Activated naive CD4-positive, alpha-beta T cell treated with anti-CD3 and anti-CD28 coated beads for 36 hours (primary cell): ENCODE measurements around the gene WNT11. TPM values are rescaled to one million over a fixed set of nuclear protein-coding genes. Genes with fewer than 3 reads are reported as not detected.

ENCODE experiments used
- CTCF ChIA-PET: fragments of 350-600 bp; sonication (Branson Sonifier 250); formaldehyde crosslinking; loops from one replicate; lab custom pipeline; 2021; ENCODE audit warnings: antibody characterized with exemption; lab: Charles Lee
- DNase-seq: peaks from one replicate; pipeline ENCODE4 v3.0.0-alpha.2; 2020
- H3K27ac Mint-ChIP-seq: one replicate; pipeline ENCODE4 v1.8.0; 2021; ENCODE audit warnings: mild to moderate bottlenecking, mixed read lengths
- H3K27me3 Mint-ChIP-seq: one replicate; pipeline ENCODE4 v1.8.0; 2021; ENCODE audit warnings: low read depth, mixed read lengths
- H3K36me3 Mint-ChIP-seq: one replicate; pipeline ENCODE4 v1.8.0; 2021; ENCODE audit warnings: low read depth, mixed read lengths
- H3K4me1 Mint-ChIP-seq: one replicate; pipeline ENCODE4 v1.8.0; 2021; ENCODE audit warnings: low read depth, mixed read lengths
- H3K4me3 Mint-ChIP-seq: one replicate; pipeline ENCODE4 v1.8.0; 2021; ENCODE audit warnings: mild to moderate bottlenecking, moderate library complexity, mixed read lengths
- H3K9me3 Mint-ChIP-seq: one replicate; pipeline ENCODE4 v1.8.0; 2021; ENCODE audit warnings: mixed read lengths
- intact Hi-C: fragments of 100-400 bp; cut with micrococcal nuclease; formaldehyde crosslinking; loops from one replicate; pipeline ENCODE4 v1.15.1; 2023
- total RNA-seq, 2 experiments: library from RNA; stranded (reverse); gene quantifications; one replicate each; pipeline ENCODE4 v1.2.3, GENCODE V29; 2021

Gene WNT11
- total RNA-seq, 2 experiments from 2014 or later: not detected

DNA sequence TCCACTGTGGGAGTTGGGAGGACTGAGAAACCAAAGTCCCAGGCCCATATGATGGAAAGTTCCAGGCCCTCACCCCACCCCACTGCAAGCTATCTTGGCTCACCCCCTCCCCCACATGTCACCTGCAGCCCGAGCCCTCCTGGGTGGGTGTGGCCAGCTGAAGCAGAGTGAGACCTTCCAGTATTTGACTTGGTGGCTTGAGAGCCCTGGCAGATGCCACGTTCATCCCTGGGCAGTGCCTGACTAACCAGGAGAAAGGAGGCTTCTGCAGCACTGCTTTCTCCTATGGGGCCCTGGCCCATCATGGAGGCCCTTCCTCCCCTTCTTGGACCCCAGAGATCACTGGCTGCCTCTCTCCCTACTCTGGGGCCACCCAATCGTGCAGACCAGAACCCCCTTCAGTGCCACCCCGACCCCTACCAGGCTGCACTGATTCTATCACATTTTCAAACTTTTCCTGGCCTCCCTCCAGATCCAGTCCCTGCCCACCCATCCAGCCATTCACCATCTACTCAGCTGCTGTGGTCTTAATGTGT lies 38.1 kb upstream of the WNT11 start:
- CTCF ChIA-PET: no interaction called here

DNA sequence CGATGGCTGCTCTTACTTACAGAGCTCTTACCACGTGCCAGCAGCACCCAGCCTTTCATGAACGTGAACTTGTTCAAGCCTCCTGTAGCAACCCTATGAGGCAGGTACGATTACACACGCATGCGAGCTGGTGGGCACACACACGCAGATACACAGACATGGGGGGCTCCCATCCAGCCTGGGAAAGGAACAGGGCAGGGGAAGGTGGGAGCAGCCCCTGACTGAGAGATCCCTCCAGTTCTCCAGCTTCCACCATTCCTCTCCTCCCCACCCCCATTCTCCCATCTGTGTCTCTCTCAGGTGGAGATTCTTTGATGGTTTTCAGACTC lies 37.6 kb upstream of the WNT11 start:
- intact Hi-C loops: no loop called here

More for the DNA sequence above, 38.1 kb upstream of the WNT11 start:
- Mint-ChIP-seq H3K36me3 (no peaks in the 10 kb centered on the region), H3K4me3 (no peak overlapping the region), H3K9me3 (no peaks in the 10 kb centered on the region), H3K27ac (no peak overlapping the region), H3K4me1 (no peaks in the 10 kb centered on the region), H3K27me3 (no peaks in the 10 kb centered on the region)
- intact Hi-C loops: no loop called here
- no peak for DNase-seq

DNA sequence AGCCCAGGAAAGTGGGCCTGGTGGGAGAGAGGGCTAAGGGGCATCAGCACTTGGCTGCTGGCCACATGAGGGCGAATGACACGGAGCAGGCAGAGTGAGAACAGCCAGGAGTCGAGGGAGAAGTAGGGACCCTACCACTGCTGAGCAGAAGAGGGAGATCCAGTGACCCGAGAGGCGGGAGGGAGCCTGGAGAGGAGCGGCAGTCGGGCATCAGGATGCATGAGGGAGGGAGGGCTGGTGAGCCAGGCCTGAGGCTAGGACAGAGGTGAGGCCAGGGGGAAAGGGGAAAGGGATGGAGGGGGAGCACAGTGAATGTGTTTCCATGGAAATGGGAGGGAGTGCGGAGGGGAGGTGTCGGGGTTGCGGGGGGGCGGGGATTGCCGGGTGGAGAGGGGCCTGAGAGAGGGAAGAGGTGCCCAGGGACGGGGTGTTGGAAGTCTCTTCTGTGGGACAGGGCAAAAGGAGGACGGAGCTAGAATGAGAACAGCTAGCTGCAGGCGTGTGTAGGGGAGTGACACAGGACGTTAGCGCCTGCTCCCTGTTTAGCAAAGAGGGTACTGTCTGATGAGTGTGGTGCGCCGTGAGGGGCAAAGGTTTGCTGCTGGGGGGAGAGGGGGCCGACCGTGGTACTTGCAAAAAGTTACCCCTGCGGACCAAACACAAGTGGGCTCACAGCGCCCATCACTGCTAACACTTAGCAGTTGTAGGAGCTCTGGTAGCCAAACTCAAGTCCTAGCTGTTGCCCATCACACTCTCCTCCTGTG lies 37.1 kb upstream of the WNT11 start:
- Mint-ChIP-seq H3K9me3 (no peaks in the 10 kb centered on the region), H3K27me3 (no peaks in the 10 kb centered on the region), H3K27ac (no peak overlapping the region), H3K36me3 (no peaks in the 10 kb centered on the region), H3K4me1 (no peaks in the 10 kb centered on the region), H3K4me3 (no peak overlapping the region)
- intact Hi-C loops: no loop called here
- DNase-seq: no peak
- CTCF ChIA-PET: no interaction called here

More for the DNA sequence above, 37.6 kb upstream of the WNT11 start:
- H3K4me3 Mint-ChIP-seq: no peak overlapping the region
- H3K27ac Mint-ChIP-seq: no peak overlapping the region
- CTCF ChIA-PET: no interaction called here
- H3K36me3 Mint-ChIP-seq: no peaks in the 10 kb centered on the region
- H3K4me1 Mint-ChIP-seq: no peaks in the 10 kb centered on the region
- no peaks in the 10 kb centered on the region for H3K9me3 Mint-ChIP-seq
- DNase-seq: no peak
- H3K27me3 Mint-ChIP-seq: no peaks in the 10 kb centered on the region

DNA sequence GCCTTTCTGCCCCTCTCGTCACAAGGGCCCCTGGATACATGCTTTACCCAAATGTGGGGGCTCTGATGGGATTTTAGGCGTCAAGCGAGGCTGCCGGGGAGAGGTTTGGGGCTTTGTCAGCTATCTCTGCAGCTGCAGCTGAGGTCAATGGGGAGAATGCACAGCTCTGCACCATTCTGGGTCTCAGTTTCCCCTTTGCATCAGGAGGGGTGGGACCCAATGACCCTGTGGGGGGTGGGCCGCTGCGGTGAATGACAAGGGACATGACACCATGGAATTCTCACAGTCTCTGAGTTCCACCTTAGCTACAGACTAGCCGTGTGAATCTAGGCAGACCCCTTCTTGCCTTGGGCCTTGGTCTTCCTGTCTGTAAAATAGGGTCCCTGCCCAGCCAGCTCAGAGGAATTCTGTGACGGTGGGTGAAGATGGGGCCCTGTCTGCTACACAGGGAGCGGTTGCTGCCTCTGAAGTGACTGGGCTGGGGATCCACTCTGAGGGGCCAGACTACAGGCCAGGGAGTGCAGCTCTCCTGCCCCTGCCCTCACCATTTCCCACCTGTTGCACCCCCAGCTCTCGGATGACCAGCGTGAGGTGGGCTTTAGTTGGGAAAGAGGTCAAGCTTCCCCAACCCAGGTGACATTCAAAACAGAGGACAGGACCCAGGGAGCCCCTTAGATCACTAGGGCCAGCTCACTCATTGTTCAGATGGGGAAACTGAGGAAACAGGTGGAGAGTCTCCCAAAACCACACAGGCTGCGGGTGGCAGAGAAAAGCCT lies 35.9 kb upstream of the WNT11 start:
- H3K4me3 Mint-ChIP-seq: no peak overlapping the region
- no peak for DNase-seq
- no peak overlapping the region for H3K27ac Mint-ChIP-seq
- intact Hi-C loops: no loop called here
- no peaks in the 10 kb centered on the region for H3K4me1 Mint-ChIP-seq
- no peaks in the 10 kb centered on the region for H3K36me3 Mint-ChIP-seq
- CTCF ChIA-PET: no interaction called here
- H3K9me3 Mint-ChIP-seq: no peaks in the 10 kb centered on the region
- no peaks in the 10 kb centered on the region for H3K27me3 Mint-ChIP-seq

DNA sequence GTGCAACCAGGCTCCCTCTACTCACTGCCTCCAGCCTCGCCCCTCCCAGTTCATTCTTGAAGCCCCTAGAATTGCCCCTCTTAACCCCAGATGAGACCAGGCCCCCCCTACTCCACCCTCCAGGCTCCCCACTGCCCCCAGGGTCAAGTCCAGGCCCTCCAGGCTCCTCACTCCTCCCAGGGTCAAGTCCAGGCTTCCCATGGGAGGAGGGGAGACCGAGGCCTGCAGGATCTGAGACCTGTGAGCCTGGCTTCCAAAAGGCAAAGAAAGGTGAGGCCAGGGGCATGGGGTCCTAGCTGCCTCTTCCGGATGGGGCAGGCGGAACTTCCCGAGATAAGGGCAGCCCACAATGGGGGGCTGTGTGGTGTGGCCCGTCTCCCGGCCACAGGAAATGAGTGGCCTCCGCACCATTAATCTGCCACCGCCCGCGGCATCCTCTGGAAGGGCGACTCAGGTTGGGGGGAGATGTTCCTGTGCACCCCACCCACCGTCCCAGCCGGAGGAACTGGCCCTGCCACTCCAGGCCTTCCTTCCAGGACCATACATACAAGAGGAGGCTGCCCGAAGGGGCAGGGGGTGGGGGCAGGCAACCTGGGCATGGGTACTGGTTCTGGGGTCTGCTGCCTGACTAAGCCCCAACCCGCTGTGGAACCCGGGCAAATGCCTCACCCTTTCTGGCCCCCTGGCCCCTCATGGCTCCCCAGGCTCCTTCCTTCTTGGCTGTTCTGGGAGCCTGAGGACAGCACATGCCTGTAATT lies 35.1 kb upstream of the WNT11 start:
- CTCF ChIA-PET: interaction anchor here (1.5 kb wide), 1 partner anchor 33 kb away, joined by 7 read pairs; no protein-coding TSS in a partner anchor
- Mint-ChIP-seq H3K9me3 (no peaks in the 10 kb centered on the region), H3K4me1 (peaks cover 2% of the 10 kb centered on the region), H3K4me3 (no peak overlapping the region), H3K27ac (no peak overlapping the region), H3K27me3 (no peaks in the 10 kb centered on the region), H3K36me3 (no peaks in the 10 kb centered on the region)
- intact Hi-C loops: no loop called here
- no peak for DNase-seq

DNA sequence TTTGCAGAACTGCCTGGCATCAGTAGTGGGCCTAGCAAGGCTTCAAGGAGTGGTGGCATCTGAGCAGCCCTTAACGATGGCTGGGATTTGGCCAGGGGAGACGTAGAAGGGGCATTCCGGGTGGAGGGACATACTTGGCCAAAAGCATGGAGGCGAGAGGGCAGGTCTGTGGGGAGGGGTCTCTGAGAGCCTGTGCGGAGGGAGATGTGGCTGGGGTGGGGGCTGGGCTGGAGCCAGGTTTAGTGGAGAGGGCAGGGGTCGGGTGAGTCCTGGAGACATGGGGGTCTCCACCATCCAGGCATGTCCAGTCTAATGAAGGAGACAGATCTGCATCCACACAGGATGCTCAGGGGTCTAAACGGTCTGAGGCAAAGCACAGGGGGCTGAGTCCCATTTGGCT lies 34.4 kb upstream of the WNT11 start:
- DNase-seq: no peak
- Mint-ChIP-seq H3K27ac (no peak overlapping the region), H3K4me3 (no peak overlapping the region), H3K36me3 (no peaks in the 10 kb centered on the region), H3K27me3 (no peaks in the 10 kb centered on the region), H3K4me1 (peaks cover 9% of the 10 kb centered on the region), H3K9me3 (no peaks in the 10 kb centered on the region)
- intact Hi-C loops: no loop called here
- CTCF ChIA-PET: interaction anchor here (1.5 kb wide), 1 partner anchor 33 kb away, joined by 7 read pairs; no protein-coding TSS in a partner anchor

DNA sequence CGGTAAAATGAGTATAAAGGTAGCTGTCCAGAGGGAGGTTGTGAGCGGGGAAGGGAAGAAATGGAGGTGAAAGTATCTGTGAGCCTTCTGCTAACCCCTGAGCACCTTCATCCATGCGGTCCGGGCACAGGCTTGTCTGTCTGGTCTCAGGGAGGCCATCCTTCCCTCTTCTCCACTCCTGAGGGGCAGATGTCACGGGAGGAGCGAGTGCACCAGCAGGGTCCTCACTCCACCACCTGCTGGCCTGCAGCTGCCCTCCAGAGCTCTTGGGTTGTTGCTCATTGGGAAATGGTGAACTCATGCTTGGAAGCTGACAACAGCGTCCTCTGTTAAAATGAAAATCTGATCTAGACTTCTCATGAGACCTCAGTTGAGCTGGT lies 33.8 kb upstream of the WNT11 start:
- Mint-ChIP-seq H3K9me3 (no peaks in the 10 kb centered on the region), H3K4me3 (no peak overlapping the region), H3K36me3 (peaks cover 3% of the 10 kb centered on the region), H3K4me1 (peaks cover 12% of the 10 kb centered on the region), H3K27ac (no peak overlapping the region), H3K27me3 (peaks cover 3% of the 10 kb centered on the region)
- no peak for DNase-seq
- intact Hi-C loops: no loop called here
- CTCF ChIA-PET: interaction anchor here (1.5 kb wide), 1 partner anchor 32 kb away, joined by 7 read pairs; no protein-coding TSS in a partner anchor

DNA sequence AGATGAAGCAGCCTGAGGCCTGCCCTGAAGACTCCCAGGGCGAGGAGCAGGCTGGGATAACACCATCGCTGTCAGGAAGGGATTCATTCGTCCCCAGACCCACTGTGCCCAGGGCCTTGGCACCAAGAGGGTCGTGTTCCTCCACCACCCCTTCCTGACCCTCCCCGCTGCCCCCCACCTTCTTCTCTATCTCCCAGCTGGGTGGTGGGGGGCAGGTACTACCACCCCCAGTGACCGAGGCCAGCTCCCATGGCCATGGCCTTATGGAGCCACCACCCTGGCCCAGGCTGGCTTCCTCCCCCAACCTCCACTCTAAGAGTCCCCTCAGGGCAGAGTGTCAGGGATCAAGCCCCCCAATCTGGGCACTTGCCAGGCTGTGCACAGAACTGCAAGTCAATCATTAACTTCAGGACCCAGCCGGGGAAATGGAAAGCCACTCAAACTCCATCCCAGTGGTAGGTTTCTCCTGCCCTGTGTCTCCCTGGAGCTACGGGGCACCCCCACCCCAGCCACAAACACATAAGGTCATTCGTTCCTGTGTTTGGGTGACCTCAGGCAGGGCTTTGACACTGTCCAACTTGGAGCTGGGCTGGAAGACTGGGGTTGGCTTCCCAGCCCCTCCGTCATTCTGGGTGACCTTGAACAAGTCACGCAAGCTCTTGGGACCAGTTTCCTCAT lies 33.3 kb upstream of the WNT11 start:
- CTCF ChIA-PET: no interaction called here
- Mint-ChIP-seq H3K4me3 (no peak overlapping the region), H3K27ac (no peak overlapping the region)

DNA sequence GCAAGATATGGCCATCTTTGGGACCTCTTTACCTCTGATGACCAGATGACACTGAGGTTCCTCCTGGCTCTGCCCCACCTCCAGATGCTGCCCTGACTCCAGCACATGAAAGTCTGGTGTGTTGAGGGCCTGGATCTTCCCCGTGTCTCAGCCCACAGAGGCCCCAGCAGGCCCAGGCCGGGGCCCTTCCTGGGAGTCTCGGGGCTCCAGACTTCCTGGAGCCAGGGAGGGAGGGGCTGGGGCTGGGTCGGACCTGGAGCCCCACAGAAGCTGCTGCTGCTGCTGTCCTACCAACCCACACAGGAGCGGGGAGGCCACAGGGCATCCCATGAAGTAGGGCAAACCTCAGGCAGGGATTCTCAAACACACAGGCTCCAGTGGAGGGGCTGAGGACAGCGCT lies 32.2 kb upstream of the WNT11 start:
- Mint-ChIP-seq H3K4me1 (peaks cover 19% of the 10 kb centered on the region), H3K4me3 (no peak overlapping the region), H3K36me3 (peaks cover 3% of the 10 kb centered on the region), H3K9me3 (no peaks in the 10 kb centered on the region), H3K27ac (no peak overlapping the region), H3K27me3 (peaks cover 3% of the 10 kb centered on the region)
- intact Hi-C loops: loop anchor here (5.0 to 10.0 kb wide), 2 partner anchors 626 to 809 kb away; partner anchors contain the start of gene ACER3
- DNase-seq: no peak
- CTCF ChIA-PET: interaction anchor here (1.1 kb wide), 1 partner anchor 30 kb away, joined by 3 read pairs; no protein-coding TSS in a partner anchor

More for the DNA sequence above, 33.3 kb upstream of the WNT11 start:
- H3K4me1 Mint-ChIP-seq: peaks cover 12% of the 10 kb centered on the region
- H3K27me3 Mint-ChIP-seq: peaks cover 3% of the 10 kb centered on the region
- no peaks in the 10 kb centered on the region for H3K9me3 Mint-ChIP-seq
- intact Hi-C loops: loop anchor here (5.0 to 10.0 kb wide), 2 partner anchors 625 to 808 kb away; partner anchors contain the start of gene ACER3
- H3K36me3 Mint-ChIP-seq: peaks cover 3% of the 10 kb centered on the region
- DNase-seq: no peak

DNA sequence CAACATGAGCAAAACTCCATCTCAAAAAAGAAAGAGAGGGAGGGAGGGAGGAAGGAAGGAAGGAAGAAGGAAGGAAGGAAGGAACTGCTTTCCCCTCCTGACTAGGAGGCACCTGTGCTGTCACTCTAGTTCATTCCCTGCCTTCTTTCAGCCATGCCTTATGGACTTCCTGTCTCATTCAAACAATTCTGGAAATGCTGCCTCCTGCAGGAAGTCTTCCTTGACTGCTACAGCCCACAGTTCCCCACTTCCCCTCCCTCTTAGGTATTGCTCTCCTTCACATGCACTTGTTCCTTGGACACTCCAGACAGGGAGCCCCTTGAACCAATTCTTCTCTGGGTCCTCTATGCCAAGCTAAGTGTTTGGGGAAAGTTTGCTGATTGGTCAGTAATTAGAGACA lies 31.6 kb upstream of the WNT11 start:
- Mint-ChIP-seq H3K4me3 (no peak overlapping the region), H3K9me3 (no peaks in the 10 kb centered on the region), H3K27me3 (peaks cover 3% of the 10 kb centered on the region), H3K27ac (no peak overlapping the region), H3K36me3 (peaks cover 3% of the 10 kb centered on the region), H3K4me1 (peaks cover 25% of the 10 kb centered on the region)
- DNase-seq: no peak
- CTCF ChIA-PET: interaction anchor here (0.6 to 5.2 kb wide), 3 partner anchors 30 to 1128 kb away, joined by 3 to 56 read pairs (median 4); partner anchors contain the start of gene WNT11
- intact Hi-C loops: loop anchor here (5.0 to 10.0 kb wide), 2 partner anchors 627 to 809 kb away; partner anchors contain the start of gene ACER3

DNA sequence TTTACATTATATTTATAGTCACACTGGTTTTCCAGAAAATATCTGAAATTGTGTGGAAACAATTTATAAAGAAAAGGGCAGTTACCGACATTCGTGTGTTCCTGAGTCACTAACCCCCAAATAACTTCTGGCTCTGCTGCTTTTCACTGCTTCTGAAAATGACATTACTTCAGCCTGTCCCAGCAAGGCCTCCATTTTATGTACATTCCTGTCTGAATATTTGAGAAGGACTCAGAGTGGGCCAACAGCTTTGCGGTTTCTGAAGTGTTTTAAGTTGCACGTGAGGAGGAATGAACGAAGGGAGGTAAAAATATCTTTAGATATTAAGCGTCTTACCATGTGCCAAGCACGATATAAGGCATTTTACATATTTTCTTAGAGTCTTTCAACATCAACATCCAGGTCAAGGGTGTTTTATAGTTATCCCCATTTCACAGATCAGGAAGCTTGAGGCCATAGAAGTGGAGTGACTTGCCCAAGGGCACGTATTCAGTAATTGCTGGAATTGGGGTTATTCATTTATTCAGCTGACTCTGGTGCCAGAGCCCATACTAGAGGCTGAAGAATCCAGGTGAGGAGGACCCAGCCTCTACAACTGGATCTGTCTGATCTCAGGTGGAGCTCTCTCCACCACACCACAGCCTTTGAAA lies 30.8 kb upstream of the WNT11 start:
- Mint-ChIP-seq H3K36me3 (peaks cover 3% of the 10 kb centered on the region), H3K9me3 (no peaks in the 10 kb centered on the region), H3K27me3 (peaks cover 3% of the 10 kb centered on the region), H3K4me1 (peaks cover 33% of the 10 kb centered on the region), H3K27ac (no peak overlapping the region), H3K4me3 (peak overlapping the region; percentile 84)
- CTCF ChIA-PET: interaction anchor here (5.2 kb wide), 1 partner anchor 29 kb away, joined by 56 read pairs; the partner anchor contains the start of gene WNT11
- intact Hi-C loops: loop anchor here (5.0 to 10.0 kb wide), 2 partner anchors 628 to 810 kb away; partner anchors contain the start of gene ACER3
- no peak for DNase-seq
